ENCODE measurements around the gene IFIT1. TPM values are rescaled to one million over a fixed set of nuclear protein-coding genes. Genes with fewer than 3 reads are reported as not detected.

IFIT1 gene
- total and polyA plus RNA-seq, 2 donors (not counting 1 experiment from before 2014, with no cell fraction given), result 0.63 to 1.2 TPM

- no peaks in the 10 kb centered on the region for H3K79me2 ChIP-seq (ENCODE audit: control insufficient read depth, insufficient read depth, low read length)
- H3K4me1 Mint-ChIP-seq, result peaks cover 4% of the 10 kb centered on the region
- POLR2A ChIA-PET, result no interaction called here
Observed at GRCh38 chr10:89379103-89379502, 13.3 kb upstream of the IFIT1 start.

GRCh38 chr10:89382757-89383156 lies 9.7 kb upstream of the IFIT1 start:
- H3K27ac ChIP-seq (ENCODE audit: low read length in 2 of 2), result no peak overlapping the region
- no peaks in the 10 kb centered on the region for H3K36me3 ChIP-seq (replicated peaks in 1 of 2; ENCODE audit: control extremely low read depth in 1 of 2, control insufficient read depth in 1 of 2, extremely low read depth in 1 of 2, insufficient read depth in 2 of 2, low read length in 1 of 2)
- no peaks in the 10 kb centered on the region for H3K79me2 ChIP-seq (ENCODE audit: control insufficient read depth, insufficient read depth, low read length)
- no CpG with 5 or more reads among the region's 1 CpG for WGBS (ENCODE audit: insufficient coverage)
- no peak overlapping the region for H3K4me3 ChIP-seq (ENCODE audit: control extremely low read depth in 1 of 5, extremely low read depth in 1 of 5, insufficient read depth in 1 of 5, low read depth in 2 of 5, low read length in 4 of 5)
- intact Hi-C loops (cut with micrococcal nuclease), result no loop called here
- H4K20me1 ChIP-seq (ENCODE audit: control insufficient read depth, insufficient read depth, low read length, poor library complexity, severe bottlenecking), result no peaks in the 10 kb centered on the region
- H3K4me1 Mint-ChIP-seq, result peaks cover 18% of the 10 kb centered on the region
- no peaks in the 10 kb centered on the region for H3K9me3 ChIP-seq (ENCODE audit: control extremely low read depth in 1 of 3, control insufficient read depth in 2 of 3, insufficient read depth in 1 of 3, low read length in 2 of 3)
- no peaks in the 10 kb centered on the region for H3K9me3 Mint-ChIP-seq (ENCODE audit: insufficient read depth)
- POLR2A ChIA-PET, result no interaction called here
- no peak overlapping the region for H2AFZ ChIP-seq (ENCODE audit: insufficient read depth, low read depth, low read length, poor library complexity, severe bottlenecking)
- no peaks in the 10 kb centered on the region for H3K27me3 ChIP-seq (replicated peaks in 1 of 4; ENCODE audit: control extremely low read depth in 1 of 4, control insufficient read depth in 3 of 4, insufficient read depth in 4 of 4, low read length in 3 of 4)
- no peak overlapping the region for H3K27ac Mint-ChIP-seq
- H3K4me1 ChIP-seq (ENCODE audit: control insufficient read depth in 2 of 2, insufficient read depth in 2 of 2, low read length in 2 of 2), result peaks cover 16% of the 10 kb centered on the region in 2 donors
- no peak overlapping the region for H3K9ac ChIP-seq (ENCODE audit: low read length)
- no peaks in the 10 kb centered on the region for H3K27me3 Mint-ChIP-seq
- TF ChIP-seq CTCF (IDR thresholded peaks at IDR 0.05) (no peak), EZH2 (IDR thresholded peaks at IDR 0.05; ENCODE audit: borderline replicate concordance, insufficient read depth, low read depth, low read length, poor library complexity, severe bottlenecking) (no peak)
- ATAC-seq (ENCODE audit: low read depth) (no peak), DNase-seq (no peak)
- CTCF ChIA-PET, result no interaction called here
- no peak overlapping the region for H3K4me3 Mint-ChIP-seq
- no peak overlapping the region for H3K4me2 ChIP-seq (replicated peaks; ENCODE audit: low read depth, low read length, poor library complexity, severe bottlenecking)

More at GRCh38 chr10:89379103-89379502, 13.3 kb upstream of the IFIT1 start:
- TF ChIP-seq EZH2 (IDR thresholded peaks at IDR 0.05; ENCODE audit: borderline replicate concordance, insufficient read depth, low read depth, low read length, poor library complexity, severe bottlenecking), result no peak
- TF ChIP-seq CTCF (IDR thresholded peaks at IDR 0.05), result no peak
- no peak overlapping the region for H3K27ac ChIP-seq (ENCODE audit: low read length in 2 of 2)
- H4K20me1 ChIP-seq (ENCODE audit: control insufficient read depth, insufficient read depth, low read length, poor library complexity, severe bottlenecking), result no peaks in the 10 kb centered on the region
- no peak overlapping the region for H2AFZ ChIP-seq (ENCODE audit: insufficient read depth, low read depth, low read length, poor library complexity, severe bottlenecking)
- Mint-ChIP-seq H3K9me3 (ENCODE audit: insufficient read depth) (no peaks in the 10 kb centered on the region), H3K27ac (no peak overlapping the region), H3K27me3 (peaks cover 3% of the 10 kb centered on the region), H3K4me3 (no peak overlapping the region)
- no peaks in the 10 kb centered on the region for H3K36me3 ChIP-seq (replicated peaks in 1 of 2; ENCODE audit: control extremely low read depth in 1 of 2, control insufficient read depth in 1 of 2, extremely low read depth in 1 of 2, insufficient read depth in 2 of 2, low read length in 1 of 2)
- no peak for DNase-seq
- intact Hi-C loops (cut with micrococcal nuclease), result no loop called here
- CTCF ChIA-PET, result no interaction called here
- no peaks in the 10 kb centered on the region for H3K27me3 ChIP-seq (replicated peaks in 1 of 4; ENCODE audit: control extremely low read depth in 1 of 4, control insufficient read depth in 3 of 4, insufficient read depth in 4 of 4, low read length in 3 of 4)
- H3K4me3 ChIP-seq (ENCODE audit: control extremely low read depth in 1 of 5, extremely low read depth in 1 of 5, insufficient read depth in 1 of 5, low read depth in 2 of 5, low read length in 4 of 5), result no peak overlapping the region
- H3K4me2 ChIP-seq (replicated peaks; ENCODE audit: low read depth, low read length, poor library complexity, severe bottlenecking), result no peak overlapping the region
- H3K9me3 ChIP-seq (ENCODE audit: control extremely low read depth in 1 of 3, control insufficient read depth in 2 of 3, insufficient read depth in 1 of 3, low read length in 2 of 3), result no peaks in the 10 kb centered on the region
- H3K9ac ChIP-seq (ENCODE audit: low read length), result no peak overlapping the region
- peaks cover under 1% of the 10 kb centered on the region in 2 donors for H3K4me1 ChIP-seq (ENCODE audit: control insufficient read depth in 2 of 2, insufficient read depth in 2 of 2, low read length in 2 of 2)
- no peak for ATAC-seq (ENCODE audit: low read depth)

Measured in B cell (primary cell).